ENCODE measurements around the gene HIVEP3. TPM values are rescaled to one million over a fixed set of nuclear protein-coding genes. Genes with fewer than 3 reads are reported as not detected.

The HIVEP3 gene
- polyA plus RNA-seq, 1 of the 3 experiments (the other 2 are of a cell fraction) = 6.4 TPM

DNA sequence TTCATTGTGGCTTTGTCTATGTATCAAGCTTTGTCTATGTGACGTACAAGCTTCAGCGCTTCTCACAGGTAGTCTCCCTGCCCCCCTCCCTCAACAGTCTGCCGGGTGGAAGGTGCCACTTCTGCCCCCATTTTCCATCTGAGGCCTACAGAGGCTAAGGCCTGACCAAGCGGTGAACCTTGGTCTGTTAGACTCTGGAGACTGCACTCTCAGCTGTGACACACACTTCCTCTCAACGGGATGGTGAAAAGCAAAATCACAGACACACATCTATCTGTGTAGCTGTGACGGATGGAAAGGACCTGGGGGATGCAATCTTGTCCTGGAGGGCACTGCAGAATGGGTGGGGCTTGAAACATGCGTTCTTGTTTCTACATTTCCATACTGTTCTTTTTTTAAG lies 281.4 kb downstream of the HIVEP3 start (continued):
- TF ChIP-seq IRF3 (IDR thresholded peaks at IDR 0.05; ENCODE audit: low read depth, low read length) = no peak
- TF ChIP-seq, protein P1, sequence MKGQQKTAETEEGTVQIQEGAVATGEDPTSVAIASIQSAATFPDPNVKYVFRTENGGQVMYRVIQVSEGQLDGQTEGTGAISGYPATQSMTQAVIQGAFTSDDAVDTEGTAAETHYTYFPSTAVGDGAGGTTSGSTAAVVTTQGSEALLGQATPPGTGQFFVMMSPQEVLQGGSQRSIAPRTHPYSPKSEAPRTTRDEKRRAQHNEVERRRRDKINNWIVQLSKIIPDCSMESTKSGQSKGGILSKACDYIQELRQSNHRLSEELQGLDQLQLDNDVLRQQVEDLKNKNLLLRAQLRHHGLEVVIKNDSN (IDR thresholded peaks at IDR 0.05; ENCODE audit: borderline replicate concordance, low read depth) = no peak

- POLR2A ChIA-PET = no interaction called here
- no peaks in the 10 kb centered on the region for H3K79me2 ChIP-seq (ENCODE audit: insufficient read depth)
- CTCF ChIA-PET = interaction anchor here (1.0 kb wide), 1 partner anchor 60 kb away, joined by 3 read pairs; no protein-coding TSS in a partner anchor
- peak overlapping the region in 1 of 2 experiments; percentile 23; a peak in 1 of 4 replicates for H3K27ac ChIP-seq (ENCODE audit: low read depth in 2 of 2, low read length in 1 of 2)
- peaks cover 22 to 26% of the 10 kb centered on the region in 2 experiments; a peak in 3 of 4 replicates for H3K4me1 ChIP-seq (ENCODE audit: control insufficient read depth in 1 of 2, insufficient read depth in 2 of 2, low read depth in 1 of 2, low read length in 1 of 2)
- H2AFZ ChIP-seq (ENCODE audit: low read depth) = no peak overlapping the region
- DNase-seq = no peak
- no peaks in the 10 kb centered on the region for H4K20me1 ChIP-seq (ENCODE audit: insufficient read depth)
- H3K36me3 ChIP-seq (replicated peaks in 1 of 2; ENCODE audit: control insufficient read depth in 1 of 2, insufficient read depth in 2 of 2, low read length in 1 of 2) = no peaks in the 10 kb centered on the region
- H3K9ac ChIP-seq = no peak overlapping the region
- no peaks in the 10 kb centered on the region for H3K9me2 ChIP-seq
- H3K27me3 ChIP-seq (ENCODE audit: insufficient read depth) = no peaks in the 10 kb centered on the region
- H3K4me2 ChIP-seq = peak overlapping the region; percentile 49
- H3F3A ChIP-seq (replicated peaks; ENCODE audit: insufficient read depth) = peaks cover 8% of the 10 kb centered on the region
- no peaks in the 10 kb centered on the region for H3K9me3 ChIP-seq
- WGBS (ENCODE audit: low lambda C conversion rate) = 32% methylated on average over 5 of the region's 5 CpGs
- H3K4me3 ChIP-seq (ENCODE audit: low read depth in 2 of 2, low read length in 1 of 2) = no peak overlapping the region
- no peak for TF ChIP-seq FOXM1 (IDR thresholded peaks at IDR 0.05; ENCODE audit: low read depth)
- TF ChIP-seq NFIC (IDR thresholded peaks at IDR 0.05; ENCODE audit: borderline replicate concordance) = peak; percentile 28; the same call in 1 of the 2 replicates
- TF ChIP-seq RAD21 (IDR thresholded peaks at IDR 0.05; ENCODE audit: low read length) = no peak
- TF ChIP-seq EP300 (IDR thresholded peaks at IDR 0.05; ENCODE audit: borderline replicate concordance in 1 of 2, low read depth in 1 of 2, low read length in 1 of 2) = 0 out of 4 replicates have a peak, but pooled peaks of 1 of the 2 experiments have one; percentile 40
- peak; percentile 59; the same call in 1 of the 2 replicates for TF ChIP-seq SIN3A (IDR thresholded peaks at IDR 0.05; ENCODE audit: borderline replicate concordance, low read depth, low read length)
- TF ChIP-seq, protein P2, sequence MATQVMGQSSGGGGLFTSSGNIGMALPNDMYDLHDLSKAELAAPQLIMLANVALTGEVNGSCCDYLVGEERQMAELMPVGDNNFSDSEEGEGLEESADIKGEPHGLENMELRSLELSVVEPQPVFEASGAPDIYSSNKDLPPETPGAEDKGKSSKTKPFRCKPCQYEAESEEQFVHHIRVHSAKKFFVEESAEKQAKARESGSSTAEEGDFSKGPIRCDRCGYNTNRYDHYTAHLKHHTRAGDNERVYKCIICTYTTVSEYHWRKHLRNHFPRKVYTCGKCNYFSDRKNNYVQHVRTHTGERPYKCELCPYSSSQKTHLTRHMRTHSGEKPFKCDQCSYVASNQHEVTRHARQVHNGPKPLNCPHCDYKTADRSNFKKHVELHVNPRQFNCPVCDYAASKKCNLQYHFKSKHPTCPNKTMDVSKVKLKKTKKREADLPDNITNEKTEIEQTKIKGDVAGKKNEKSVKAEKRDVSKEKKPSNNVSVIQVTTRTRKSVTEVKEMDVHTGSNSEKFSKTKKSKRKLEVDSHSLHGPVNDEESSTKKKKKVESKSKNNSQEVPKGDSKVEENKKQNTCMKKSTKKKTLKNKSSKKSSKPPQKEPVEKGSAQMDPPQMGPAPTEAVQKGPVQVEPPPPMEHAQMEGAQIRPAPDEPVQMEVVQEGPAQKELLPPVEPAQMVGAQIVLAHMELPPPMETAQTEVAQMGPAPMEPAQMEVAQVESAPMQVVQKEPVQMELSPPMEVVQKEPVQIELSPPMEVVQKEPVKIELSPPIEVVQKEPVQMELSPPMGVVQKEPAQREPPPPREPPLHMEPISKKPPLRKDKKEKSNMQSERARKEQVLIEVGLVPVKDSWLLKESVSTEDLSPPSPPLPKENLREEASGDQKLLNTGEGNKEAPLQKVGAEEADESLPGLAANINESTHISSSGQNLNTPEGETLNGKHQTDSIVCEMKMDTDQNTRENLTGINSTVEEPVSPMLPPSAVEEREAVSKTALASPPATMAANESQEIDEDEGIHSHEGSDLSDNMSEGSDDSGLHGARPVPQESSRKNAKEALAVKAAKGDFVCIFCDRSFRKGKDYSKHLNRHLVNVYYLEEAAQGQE (IDR thresholded peaks at IDR 0.05; ENCODE audit: low read depth, low read length) = no peak
- TF ChIP-seq TAF1 (IDR thresholded peaks at IDR 0.05; ENCODE audit: borderline replicate concordance, low read depth, low read length) = no peak
- no peak for TF ChIP-seq SMC3 (IDR thresholded peaks at IDR 0.05; ENCODE audit: low read depth, low read length)
- peak; percentile 58; the same call in 1 of the 2 replicates for TF ChIP-seq TEAD4 (IDR thresholded peaks at IDR 0.05; ENCODE audit: borderline replicate concordance, insufficient read depth)
- TF ChIP-seq YY1 (IDR thresholded peaks at IDR 0.05; ENCODE audit: low read depth) = no peak
- 0 out of 2 replicates have a peak, but pooled peaks have one; percentile 33 for TF ChIP-seq JUND (IDR thresholded peaks at IDR 0.05)
- no peak for TF ChIP-seq GATA2 (CRISPR knock-in tag; IDR thresholded peaks at IDR 0.05)
- TF ChIP-seq CHD2 (IDR thresholded peaks at IDR 0.05; ENCODE audit: low read length, partially characterized antibody) = no peak
- TF ChIP-seq, protein P3, sequence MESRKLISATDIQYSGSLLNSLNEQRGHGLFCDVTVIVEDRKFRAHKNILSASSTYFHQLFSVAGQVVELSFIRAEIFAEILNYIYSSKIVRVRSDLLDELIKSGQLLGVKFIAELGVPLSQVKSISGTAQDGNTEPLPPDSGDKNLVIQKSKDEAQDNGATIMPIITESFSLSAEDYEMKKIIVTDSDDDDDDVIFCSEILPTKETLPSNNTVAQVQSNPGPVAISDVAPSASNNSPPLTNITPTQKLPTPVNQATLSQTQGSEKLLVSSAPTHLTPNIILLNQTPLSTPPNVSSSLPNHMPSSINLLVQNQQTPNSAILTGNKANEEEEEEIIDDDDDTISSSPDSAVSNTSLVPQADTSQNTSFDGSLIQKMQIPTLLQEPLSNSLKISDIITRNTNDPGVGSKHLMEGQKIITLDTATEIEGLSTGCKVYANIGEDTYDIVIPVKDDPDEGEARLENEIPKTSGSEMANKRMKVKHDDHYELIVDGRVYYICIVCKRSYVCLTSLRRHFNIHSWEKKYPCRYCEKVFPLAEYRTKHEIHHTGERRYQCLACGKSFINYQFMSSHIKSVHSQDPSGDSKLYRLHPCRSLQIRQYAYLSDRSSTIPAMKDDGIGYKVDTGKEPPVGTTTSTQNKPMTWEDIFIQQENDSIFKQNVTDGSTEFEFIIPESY (IDR thresholded peaks at IDR 0.05; ENCODE audit: borderline replicate concordance, low read depth) = no peak
- TF ChIP-seq TCF12 (IDR thresholded peaks at IDR 0.05) = peak; percentile 65
- TF ChIP-seq PBX3 (IDR thresholded peaks at IDR 0.05) = peak; percentile 62
- TF ChIP-seq, protein P4, sequence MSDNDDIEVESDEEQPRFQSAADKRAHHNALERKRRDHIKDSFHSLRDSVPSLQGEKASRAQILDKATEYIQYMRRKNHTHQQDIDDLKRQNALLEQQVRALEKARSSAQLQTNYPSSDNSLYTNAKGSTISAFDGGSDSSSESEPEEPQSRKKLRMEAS (IDR thresholded peaks at IDR 0.05; ENCODE audit: low read depth) = no peak
- TF ChIP-seq FOSL2 (IDR thresholded peaks at IDR 0.05; ENCODE audit: borderline replicate concordance, low read depth) = peak; percentile 28; the same call in 1 of the 2 replicates
- TF ChIP-seq MXI1 (IDR thresholded peaks at IDR 0.05; ENCODE audit: low read depth, low read length) = no peak
- TF ChIP-seq FOXJ3 (CRISPR knock-in tag; IDR thresholded peaks at IDR 0.05) = no peak
- no peak for TF ChIP-seq MEF2A (IDR thresholded peaks at IDR 0.05; ENCODE audit: borderline replicate concordance, low read depth)
These were observed 285.0 kb downstream of the HIVEP3 start for GRCh38 chr1:41633764-41634163.
